NCI-H82 treated with DMSO at 0.1 percent for 48 hours (cell line): ENCODE data around the gene CD58.

Experiments used
- DNase-seq: peaks from one replicate; lab custom pipeline; 2025; ENCODE audit not compliant: unreplicated experiment; lab: John Stamatoyannopoulos, UW

The CD58 gene

GRCh38 chr1:116511459-116512019, 59.3 kb downstream of the CD58 start:
- DNase-seq: no peak

GRCh38 chr1:116510361-116510760, 60.5 kb downstream of the CD58 start:
- no peak for DNase-seq

GRCh38 chr1:116508984-116509980, 61.5 kb downstream of the CD58 start:
- DNase-seq: no peak

GRCh38 chr1:116508085-116508983, 62.5 kb downstream of the CD58 start:
- no peak for DNase-seq

- no peak for DNase-seq
Observed at GRCh38 chr1:116507631-116508030, 63.2 kb downstream of the CD58 start.

GRCh38 chr1:116506132-116507004, 64.5 kb downstream of the CD58 start:
- peak; percentile 72 for DNase-seq

GRCh38 chr1:116504308-116505156, 66.3 kb downstream of the CD58 start:
- DNase-seq: no peak

- no peak for DNase-seq
Observed at GRCh38 chr1:116503546-116504307, 67.1 kb downstream of the CD58 start.

- no peak for DNase-seq
Observed at GRCh38 chr1:116502671-116503314, 68.0 kb downstream of the CD58 start.

GRCh38 chr1:116501870-116502244, 69.0 kb downstream of the CD58 start:
- no peak for DNase-seq

GRCh38 chr1:116501125-116501869, 69.5 kb downstream of the CD58 start:
- no peak for DNase-seq

- peak; percentile 41 for DNase-seq
Observed at GRCh38 chr1:116498789-116499628, 71.8 kb downstream of the CD58 start.

- DNase-seq: no peak
Observed at GRCh38 chr1:116497656-116498055, 73.2 kb downstream of the CD58 start.

GRCh38 chr1:116496898-116497297, 73.9 kb downstream of the CD58 start:
- DNase-seq: no peak

GRCh38 chr1:116496380-116496779, 74.4 kb downstream of the CD58 start:
- no peak for DNase-seq

- no peak for DNase-seq
Observed at GRCh38 chr1:116495535-116495934, 75.3 kb downstream of the CD58 start.

GRCh38 chr1:116494745-116495144, 76.1 kb downstream of the CD58 start:
- DNase-seq: no peak
